WTC11 (cell line): ENCODE data around the gene TAF4.

Experiments
- ARID4B ChIP-seq: sonication (generic); formaldehyde crosslinking; IDR thresholded peaks from 2 replicates; pipeline ENCODE4 v1.8.0; 2023; ENCODE audit warnings: missing genetic modification reagents, mild to moderate bottlenecking, borderline replicate concordance
- ETV6 ChIP-seq: sonication (generic); formaldehyde crosslinking; IDR thresholded peaks from 2 replicates; pipeline ENCODE4 v1.8.1; 2022; ENCODE audit warnings: mild to moderate bottlenecking, missing genetic modification reagents
- MAX ChIP-seq: sonication (generic); formaldehyde crosslinking; IDR thresholded peaks from 2 replicates; pipeline ENCODE4 v1.8.0; 2022; ENCODE audit warnings: mild to moderate bottlenecking, missing genetic modification reagents
- NR2C2 ChIP-seq: sonication (generic); formaldehyde crosslinking; IDR thresholded peaks from 2 replicates; pipeline ENCODE4 v1.8.0; 2022; ENCODE audit warnings: mild to moderate bottlenecking, missing genetic modification reagents
- ZNF121 ChIP-seq: sonication (generic); formaldehyde crosslinking; IDR thresholded peaks from 2 replicates; pipeline ENCODE4 v1.8.0; 2023; ENCODE audit warnings: missing genetic modification reagents
- ZNF138 ChIP-seq: sonication (generic); formaldehyde crosslinking; conservative IDR thresholded peaks from 2 replicates; pipeline ENCODE4 v1.8.1; 2022; ENCODE audit warnings: mild to moderate bottlenecking, moderate library complexity, missing genetic modification reagents
- ZNF281 ChIP-seq: sonication (generic); formaldehyde crosslinking; IDR thresholded peaks from 2 replicates; pipeline ENCODE4 v1.8.0; 2023; ENCODE audit warnings: mild to moderate bottlenecking, missing genetic modification reagents
- TF ChIP-seq, protein P1 (sequence below): fragments of 200-600 bp; IDR thresholded peaks from 2 replicates; pipeline ENCODE4 v1.8.0; 2022; ENCODE audit warnings: antibody characterized with exemption
- TF ChIP-seq, protein P2 (sequence below): sonication (generic); formaldehyde crosslinking; IDR thresholded peaks from 2 replicates; pipeline ENCODE4 v1.8.1; 2023; ENCODE audit warnings: mild to moderate bottlenecking, missing genetic modification reagents, moderate library complexity

DNA sequence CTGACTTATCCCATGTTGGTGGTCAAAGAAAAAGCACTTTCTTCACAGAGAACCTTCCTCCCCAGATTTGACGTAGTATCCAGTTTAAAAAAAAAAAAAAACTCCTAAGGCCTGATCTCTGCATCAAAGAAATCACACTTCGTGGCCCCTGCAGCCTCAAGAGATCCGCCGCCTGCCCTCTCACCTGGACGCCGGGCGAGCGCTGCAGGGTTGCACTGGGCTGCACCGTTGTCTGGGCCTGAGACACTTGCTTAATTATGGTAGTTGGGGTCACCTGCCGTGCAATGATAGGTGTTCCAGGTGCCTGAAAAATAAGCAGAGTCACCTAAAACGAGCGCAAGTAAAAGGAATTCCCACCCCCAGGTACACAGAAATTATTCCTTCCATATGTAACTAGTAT lies 53.0 kb downstream of the TAF4 start:
- TF ChIP-seq ETV6 (CRISPR knock-in tag) (no peak), NR2C2 (CRISPR knock-in tag) (no peak), ZNF281 (CRISPR knock-in tag) (no peak), ZNF138 (CRISPR knock-in tag) (no peak), MAX (no peak), ARID4B (CRISPR knock-in tag) (no peak), ZNF121 (CRISPR knock-in tag) (no peak)
- TF ChIP-seq, protein P1, sequence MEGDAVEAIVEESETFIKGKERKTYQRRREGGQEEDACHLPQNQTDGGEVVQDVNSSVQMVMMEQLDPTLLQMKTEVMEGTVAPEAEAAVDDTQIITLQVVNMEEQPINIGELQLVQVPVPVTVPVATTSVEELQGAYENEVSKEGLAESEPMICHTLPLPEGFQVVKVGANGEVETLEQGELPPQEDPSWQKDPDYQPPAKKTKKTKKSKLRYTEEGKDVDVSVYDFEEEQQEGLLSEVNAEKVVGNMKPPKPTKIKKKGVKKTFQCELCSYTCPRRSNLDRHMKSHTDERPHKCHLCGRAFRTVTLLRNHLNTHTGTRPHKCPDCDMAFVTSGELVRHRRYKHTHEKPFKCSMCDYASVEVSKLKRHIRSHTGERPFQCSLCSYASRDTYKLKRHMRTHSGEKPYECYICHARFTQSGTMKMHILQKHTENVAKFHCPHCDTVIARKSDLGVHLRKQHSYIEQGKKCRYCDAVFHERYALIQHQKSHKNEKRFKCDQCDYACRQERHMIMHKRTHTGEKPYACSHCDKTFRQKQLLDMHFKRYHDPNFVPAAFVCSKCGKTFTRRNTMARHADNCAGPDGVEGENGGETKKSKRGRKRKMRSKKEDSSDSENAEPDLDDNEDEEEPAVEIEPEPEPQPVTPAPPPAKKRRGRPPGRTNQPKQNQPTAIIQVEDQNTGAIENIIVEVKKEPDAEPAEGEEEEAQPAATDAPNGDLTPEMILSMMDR: no peak
- TF ChIP-seq, protein P2, sequence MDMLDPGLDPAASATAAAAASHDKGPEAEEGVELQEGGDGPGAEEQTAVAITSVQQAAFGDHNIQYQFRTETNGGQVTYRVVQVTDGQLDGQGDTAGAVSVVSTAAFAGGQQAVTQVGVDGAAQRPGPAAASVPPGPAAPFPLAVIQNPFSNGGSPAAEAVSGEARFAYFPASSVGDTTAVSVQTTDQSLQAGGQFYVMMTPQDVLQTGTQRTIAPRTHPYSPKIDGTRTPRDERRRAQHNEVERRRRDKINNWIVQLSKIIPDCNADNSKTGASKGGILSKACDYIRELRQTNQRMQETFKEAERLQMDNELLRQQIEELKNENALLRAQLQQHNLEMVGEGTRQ: no peak
